ENCODE data around the gene CYLD.

CYLD gene

GRCh38 chr16:50778284-50779163 is 36.6 kb downstream of the CYLD start:
- TF ChIP-seq CTCF (IDR thresholded peaks at IDR 0.05; ENCODE audit: low read depth, low read length), result no peak
- H3K4me3 ChIP-seq (ENCODE audit: low read depth, low read length), result no peak overlapping the region
- H3K27me3 ChIP-seq (ENCODE audit: insufficient read depth, low read depth, severe bottlenecking), result no peaks in the 10 kb centered on the region
- H3K27ac ChIP-seq, result no peak overlapping the region
- no peaks in the 10 kb centered on the region for H3K9me3 ChIP-seq (ENCODE audit: severe bottlenecking)
- peaks cover 5% of the 10 kb centered on the region; the same call in 1 of the 2 replicates for H3K36me3 ChIP-seq
- no peak for DNase-seq

- TF ChIP-seq CTCF (IDR thresholded peaks at IDR 0.05; ENCODE audit: low read depth, low read length), result peak; percentile 36; the same call in 1 of the 2 replicates
- Histone ChIP-seq H3K4me3 (ENCODE audit: low read depth, low read length) (no peak overlapping the region), H3K27me3 (ENCODE audit: insufficient read depth, low read depth, severe bottlenecking) (no peaks in the 10 kb centered on the region), H3K27ac (no peak overlapping the region), H3K9me3 (ENCODE audit: severe bottlenecking) (no peaks in the 10 kb centered on the region), H3K36me3 (peaks cover 6% of the 10 kb centered on the region; the same call in 1 of the 2 replicates)
- no peak for DNase-seq
These were observed 39.2 kb downstream of the CYLD start for GRCh38 chr16:50781043-50781442.

- no peak for TF ChIP-seq CTCF (IDR thresholded peaks at IDR 0.05; ENCODE audit: low read depth, low read length)
- no peak overlapping the region for H3K27ac ChIP-seq
- no peak for DNase-seq
- H3K9me3 ChIP-seq (ENCODE audit: severe bottlenecking), result no peaks in the 10 kb centered on the region
- no peak overlapping the region for H3K4me3 ChIP-seq (ENCODE audit: low read depth, low read length)
- H3K36me3 ChIP-seq, result peaks cover 6% of the 10 kb centered on the region; the same call in 1 of the 2 replicates
- no peaks in the 10 kb centered on the region for H3K27me3 ChIP-seq (ENCODE audit: insufficient read depth, low read depth, severe bottlenecking)
These were observed 39.6 kb downstream of the CYLD start for GRCh38 chr16:50781518-50781917.

DNA sequence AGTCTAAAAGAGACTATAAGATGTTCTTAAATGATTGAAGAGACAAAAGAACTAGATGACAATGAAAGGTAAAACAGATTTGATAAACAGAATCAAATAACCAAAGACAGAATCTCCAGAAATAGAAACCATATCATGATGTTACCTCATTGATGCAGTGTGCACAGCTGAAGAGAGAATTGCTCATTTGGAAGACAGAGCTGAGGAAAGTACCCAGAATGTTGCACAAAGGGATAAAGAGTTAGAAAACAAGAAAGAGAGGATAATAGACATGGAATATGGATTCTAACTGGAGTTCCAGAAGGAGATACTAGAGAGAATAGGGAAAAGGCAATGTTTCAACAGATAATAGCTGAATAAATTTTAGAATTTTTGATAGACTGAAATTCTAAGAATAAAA is 47.9 kb downstream of the CYLD start:
- TF ChIP-seq CTCF (IDR thresholded peaks at IDR 0.05; ENCODE audit: low read depth, low read length), result no peak
- no peaks in the 10 kb centered on the region for H3K9me3 ChIP-seq (ENCODE audit: severe bottlenecking)
- H3K4me3 ChIP-seq (ENCODE audit: low read depth, low read length), result no peak overlapping the region

GRCh38 chr16:50791522-50791921 is 49.6 kb downstream of the CYLD start:
- H3K27me3 ChIP-seq (ENCODE audit: insufficient read depth, low read depth, severe bottlenecking), result no peaks in the 10 kb centered on the region
- no peaks in the 10 kb centered on the region for H3K9me3 ChIP-seq (ENCODE audit: severe bottlenecking)
- no peak for DNase-seq
- H3K27ac ChIP-seq, result no peak overlapping the region
- H3K4me3 ChIP-seq (ENCODE audit: low read depth, low read length), result no peak overlapping the region
- TF ChIP-seq CTCF (IDR thresholded peaks at IDR 0.05; ENCODE audit: low read depth, low read length), result no peak
- H3K36me3 ChIP-seq, result peaks cover 7% of the 10 kb centered on the region

More for the DNA sequence above, 47.9 kb downstream of the CYLD start:
- H3K36me3 ChIP-seq, result peaks cover 7% of the 10 kb centered on the region
- no peaks in the 10 kb centered on the region for H3K27me3 ChIP-seq (ENCODE audit: insufficient read depth, low read depth, severe bottlenecking)
- H3K27ac ChIP-seq, result no peak overlapping the region
- DNase-seq, result no peak

Data from WERI-Rb-1 (cell line).